GM23248 (cell line): ENCODE measurements around the gene CHST11. TPM values are rescaled to one million over a fixed set of nuclear protein-coding genes. Genes with fewer than 3 reads are reported as not detected.

Source experiments
- DNase-seq: peaks from one replicate; pipeline ENCODE4 v3.0.0-alpha.2; 2015
- H2AFZ ChIP-seq: fragments of 200-600 bp; sonication (generic); 2 replicates; pipeline ENCODE4 v1.6.1; 2016; ENCODE audit warnings: antibody characterized with exemption
- H3F3A ChIP-seq: fragments of 200-600 bp; sonication (generic); 2 replicates; pipeline ENCODE4 v1.6.1; 2016; ENCODE audit warnings: mild to moderate bottlenecking, antibody characterized with exemption, mixed run types; ENCODE audit not compliant: insufficient read depth
- H3K27ac ChIP-seq: fragments of 200-600 bp; sonication (generic); 2 replicates; pipeline ENCODE4 v1.5.1; 2016; ENCODE audit warnings: mild to moderate bottlenecking
- H3K27me3 ChIP-seq: fragments of 200-600 bp; sonication (generic); replicated peaks from 2 replicates; pipeline ENCODE4 v1.6.1; 2016; ENCODE audit warnings: mild to moderate bottlenecking; ENCODE audit not compliant: insufficient read depth
- H3K36me3 ChIP-seq: fragments of 200-600 bp; sonication (generic); 2 replicates; pipeline ENCODE4 v1.6.1; 2016; ENCODE audit warnings: low read depth, mild to moderate bottlenecking
- H3K4me1 ChIP-seq: fragments of 200-600 bp; sonication (generic); 2 replicates; pipeline ENCODE4 v1.6.1; 2016; ENCODE audit warnings: mild to moderate bottlenecking; ENCODE audit not compliant: insufficient read depth
- H3K4me2 ChIP-seq: fragments of 200-600 bp; sonication (generic); one replicate; pipeline ENCODE4 v1.6.1; 2016; ENCODE audit warnings: mild to moderate bottlenecking; ENCODE audit not compliant: unreplicated experiment
- H3K4me3 ChIP-seq: fragments of 200-600 bp; sonication (generic); 2 replicates; pipeline ENCODE4 v1.5.1; 2016; ENCODE audit warnings: mild to moderate bottlenecking
- H3K79me2 ChIP-seq: fragments of 200-600 bp; sonication (generic); 2 replicates; pipeline ENCODE4 v1.6.1; 2016; ENCODE audit warnings: mild to moderate bottlenecking; ENCODE audit not compliant: insufficient read depth
- H3K9ac ChIP-seq: fragments of 200-600 bp; sonication (generic); 2 replicates; pipeline ENCODE4 v1.6.1; 2016; ENCODE audit warnings: mild to moderate bottlenecking
- H3K9me2 ChIP-seq: fragments of 200-600 bp; sonication (generic); 2 replicates; pipeline ENCODE4 v1.6.1; 2016; ENCODE audit warnings: mixed run types, mild to moderate bottlenecking, moderate library complexity; ENCODE audit not compliant: insufficient read depth
- H3K9me3 ChIP-seq: fragments of 200-600 bp; sonication (generic); one replicate; pipeline ENCODE4 v1.6.1; 2017; ENCODE audit warnings: low read depth
- H4K20me1 ChIP-seq: fragments of 200-600 bp; sonication (generic); 2 replicates; pipeline ENCODE4 v1.6.0; 2016; ENCODE audit not compliant: insufficient read depth
- EZH2 ChIP-seq: fragments of 200-600 bp; sonication (generic); IDR thresholded peaks from 2 replicates; pipeline ENCODE4 v1.6.1; 2018; ENCODE audit warnings: antibody characterized with exemption, mild to moderate bottlenecking; ENCODE audit not compliant: insufficient read depth, poor library complexity, severe bottlenecking
- EZH2phosphoT487 ChIP-seq: fragments of 200-600 bp; sonication (generic); IDR thresholded peaks from 2 replicates; pipeline ENCODE4 v1.6.1; 2018; ENCODE audit warnings: antibody characterized with exemption, moderate library complexity, mild to moderate bottlenecking, low read depth; ENCODE audit not compliant: insufficient read depth
- WGBS, 2 experiments: methylation state at CpG; one replicate each; pipeline ENCODE4 v1.1.6; 2015 to 2017; ENCODE audit warnings: low lambda C conversion rate in 2 of 2, low coverage in 1 of 2; ENCODE audit errors: missing lambda C conversion rate in 2 of 2; 5-methylcytosine and 5-hydroxymethylcytosine counted together
- in situ Hi-C: fragments of 300-500 bp; cut with MboI; formaldehyde crosslinking; loops from 2 replicates; pipeline ENCODE4 v1.15.0; 2020
- polyA plus RNA-seq: library from polyadenylated mRNA; unstranded; fragments of >200 nt; fragmentation: Nextera tagmentation; extraction: Ambion mirVana; gene quantifications from 2 replicates; pipeline ENCODE4 v1.2.1, GENCODE V29; 2016
- total RNA-seq: library from RNA; depleted of rRNA; stranded (reverse); fragments of >200 nt; shearing (Covaris generic); gene quantifications from 2 replicates; pipeline ENCODE4 v1.2.3, GENCODE V29; 2014

CHST11 gene
- total and polyA plus RNA-seq, 2 experiments from 2014 or later: 3.7 to 5.4 TPM

DNA sequence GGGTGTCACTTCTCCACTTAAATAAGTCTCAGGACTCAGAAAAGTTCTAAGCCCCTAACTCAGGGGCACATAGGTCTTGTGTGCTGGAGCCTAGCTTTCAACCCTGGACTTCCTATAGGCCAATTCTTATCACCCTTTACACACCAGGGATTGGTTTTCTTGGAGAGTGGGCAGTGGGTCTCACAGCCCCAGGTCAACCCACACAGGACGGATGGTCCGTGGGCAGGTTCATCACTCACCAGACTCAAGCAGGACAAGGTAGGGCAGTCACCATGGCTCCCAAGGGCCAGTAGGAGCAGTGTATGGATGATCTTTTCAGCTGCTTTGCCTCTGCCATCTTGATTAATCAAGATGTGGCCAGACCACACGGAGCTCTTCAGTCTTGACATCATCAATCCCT, 268.9 kb downstream of the CHST11 start:
- in situ Hi-C loops: no loop called here
- Histone ChIP-seq H3K27ac (no peak overlapping the region), H3K36me3 (no peaks in the 10 kb centered on the region), H3K4me1 (peaks cover 3% of the 10 kb centered on the region), H3K79me2 (no peaks in the 10 kb centered on the region), H3K4me3 (no peak overlapping the region), H2AFZ (no peak overlapping the region), H3K9me2 (no peaks in the 10 kb centered on the region), H4K20me1 (no peaks in the 10 kb centered on the region), H3K27me3 (no peaks in the 10 kb centered on the region), H3K9ac (no peak overlapping the region), H3K4me2 (no peak overlapping the region), H3K9me3 (no peaks in the 10 kb centered on the region), H3F3A (no peaks in the 10 kb centered on the region)
- 78 to 82% methylated on average over 3 of the region's 3 CpGs for WGBS, 2 experiments
- TF ChIP-seq EZH2 (no peak), EZH2phosphoT487 (no peak)
- DNase-seq: no peak

DNA sequence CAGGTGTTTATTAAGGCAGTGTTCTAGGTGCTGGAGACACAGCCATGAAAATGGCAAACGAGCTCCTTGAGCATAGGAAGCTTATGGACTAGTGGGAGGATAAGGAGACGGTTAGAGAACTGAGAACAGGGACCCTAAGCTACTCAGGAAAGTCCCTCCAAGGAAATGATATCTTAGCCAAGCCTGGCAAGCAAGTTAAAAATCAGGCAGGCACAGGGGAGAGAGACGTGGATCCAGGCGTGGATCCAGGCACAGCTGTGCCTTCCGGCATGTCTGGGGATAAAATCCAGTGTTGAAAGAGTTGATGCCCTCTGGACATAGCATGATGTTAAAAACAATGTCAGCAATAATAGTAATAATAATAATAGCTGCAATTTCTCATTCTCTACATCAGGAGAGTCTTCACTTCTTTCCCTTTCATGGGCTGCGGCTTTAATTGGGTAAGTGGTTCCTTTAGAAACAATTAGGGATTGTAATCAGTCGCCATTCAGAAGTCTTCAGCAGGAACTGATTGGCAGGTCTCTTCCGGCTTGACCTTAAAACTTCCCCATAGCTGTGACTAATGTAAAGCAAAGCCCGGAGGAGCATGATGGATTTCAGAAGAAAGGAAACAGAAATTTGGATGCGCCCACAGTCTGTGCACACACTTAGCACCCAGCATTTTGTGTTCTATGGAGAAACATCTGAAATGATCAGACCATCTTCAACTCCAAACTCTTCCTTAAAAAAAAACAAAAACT, 271.1 kb downstream of the CHST11 start:
- H3K27me3 ChIP-seq: no peaks in the 10 kb centered on the region
- no peaks in the 10 kb centered on the region for H3K36me3 ChIP-seq
- TF ChIP-seq EZH2 (no peak), EZH2phosphoT487 (no peak)
- in situ Hi-C loops: no loop called here
- H3K9ac ChIP-seq: no peak overlapping the region
- no peaks in the 10 kb centered on the region for H3F3A ChIP-seq
- no peaks in the 10 kb centered on the region for H3K4me1 ChIP-seq
- no peak overlapping the region for H3K4me2 ChIP-seq
- no peak for DNase-seq
- no peak overlapping the region for H3K4me3 ChIP-seq
- H3K79me2 ChIP-seq: no peaks in the 10 kb centered on the region
- H4K20me1 ChIP-seq: no peaks in the 10 kb centered on the region
- 87% methylated on average over 10 of the region's 10 CpGs for WGBS, 2 experiments
- H3K9me3 ChIP-seq: no peaks in the 10 kb centered on the region
- H3K27ac ChIP-seq: no peak overlapping the region
- no peaks in the 10 kb centered on the region for H3K9me2 ChIP-seq
- no peak overlapping the region for H2AFZ ChIP-seq

DNA sequence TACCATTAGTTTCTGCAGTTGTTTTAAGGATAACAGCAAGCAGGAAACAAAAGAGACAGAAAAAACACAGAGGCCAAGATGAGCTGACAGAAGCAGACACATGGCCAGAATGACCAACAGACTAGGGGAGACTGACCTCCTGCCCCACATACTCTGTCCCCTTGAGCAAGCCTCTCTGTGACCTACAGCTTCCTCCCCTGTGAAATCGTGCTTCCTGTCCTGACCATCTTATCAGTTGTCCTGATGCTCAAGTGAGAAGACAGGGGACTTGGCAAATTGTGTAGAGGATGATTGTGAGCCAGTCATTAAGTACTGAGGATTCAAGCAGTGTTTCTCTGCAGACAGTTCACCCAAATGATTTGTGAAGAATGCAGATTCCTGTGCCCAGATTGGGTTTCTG, 272.3 kb downstream of the CHST11 start:
- in situ Hi-C loops: no loop called here
- 95 to 96% methylated on average over 1 of the region's 1 CpG for WGBS, 2 experiments
- no peaks in the 10 kb centered on the region for H3K27me3 ChIP-seq
- no peaks in the 10 kb centered on the region for H3K9me2 ChIP-seq
- no peaks in the 10 kb centered on the region for H4K20me1 ChIP-seq
- no peaks in the 10 kb centered on the region for H3F3A ChIP-seq
- no peak for DNase-seq
- H3K36me3 ChIP-seq: no peaks in the 10 kb centered on the region
- no peak overlapping the region for H2AFZ ChIP-seq
- no peak overlapping the region for H3K4me2 ChIP-seq
- no peak for TF ChIP-seq EZH2phosphoT487
- no peak for TF ChIP-seq EZH2
- no peaks in the 10 kb centered on the region for H3K9me3 ChIP-seq
- H3K4me3 ChIP-seq: no peak overlapping the region
- H3K79me2 ChIP-seq: no peaks in the 10 kb centered on the region
- H3K27ac ChIP-seq: no peak overlapping the region
- no peaks in the 10 kb centered on the region for H3K4me1 ChIP-seq
- no peak overlapping the region for H3K9ac ChIP-seq

DNA sequence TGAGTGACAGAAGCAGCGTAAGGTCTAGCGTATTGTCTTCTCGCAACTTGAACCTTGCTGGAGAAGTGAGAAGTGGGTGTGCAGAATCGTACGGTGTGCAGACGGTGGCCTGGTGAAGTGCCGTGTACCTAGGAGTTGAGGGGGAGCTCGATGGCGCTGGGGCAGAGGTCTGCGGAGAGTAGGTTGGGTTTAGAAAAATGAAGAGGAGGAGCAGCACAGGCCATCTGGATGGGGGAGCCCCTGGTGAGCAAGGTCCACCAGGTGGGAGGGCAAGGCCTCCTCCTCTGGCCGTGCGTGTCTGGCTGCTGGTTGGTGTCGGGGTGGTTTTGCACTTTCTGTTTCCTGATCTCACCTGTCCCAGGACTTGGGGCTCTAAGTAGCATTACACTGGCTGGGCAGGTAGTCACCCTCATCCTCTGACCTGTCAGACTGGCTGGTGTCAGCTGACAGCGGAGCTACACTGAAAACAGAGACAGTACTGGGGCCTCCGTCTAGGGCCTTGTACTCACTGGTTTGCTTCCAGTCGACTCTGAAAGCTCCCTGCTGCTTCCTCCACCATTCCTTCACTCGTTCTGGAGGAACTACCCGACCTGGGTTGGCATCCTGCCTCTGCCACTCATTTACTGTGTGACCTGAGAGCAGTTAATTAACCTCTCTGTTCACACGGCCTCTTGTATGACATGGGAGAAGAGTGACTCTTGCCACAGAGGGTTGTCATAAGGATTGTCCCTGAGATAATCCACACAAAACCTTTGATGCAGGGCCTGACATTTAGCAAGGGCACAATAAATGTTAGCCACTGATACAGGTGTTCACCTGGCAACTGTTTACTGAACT, 273.1 kb downstream of the CHST11 start:
- Histone ChIP-seq H3K27me3 (no peaks in the 10 kb centered on the region), H4K20me1 (no peaks in the 10 kb centered on the region), H3F3A (no peaks in the 10 kb centered on the region), H2AFZ (no peak overlapping the region), H3K4me3 (no peak overlapping the region), H3K9me2 (no peaks in the 10 kb centered on the region), H3K36me3 (no peaks in the 10 kb centered on the region), H3K9me3 (no peaks in the 10 kb centered on the region), H3K27ac (no peak overlapping the region), H3K4me2 (no peak overlapping the region), H3K79me2 (no peaks in the 10 kb centered on the region), H3K4me1 (no peaks in the 10 kb centered on the region), H3K9ac (no peak overlapping the region)
- in situ Hi-C loops: no loop called here
- no peak for TF ChIP-seq EZH2phosphoT487
- no peak for TF ChIP-seq EZH2
- DNase-seq: no peak
- 87 to 89% methylated on average over 19 of the region's 19 CpGs for WGBS, 2 experiments
